Endodermal cell (in vitro differentiated cells): ENCODE data around the gene FERMT2. TPM values are rescaled to one million over a fixed set of nuclear protein-coding genes. Genes with fewer than 3 reads are reported as not detected.

ENCODE experiments used
- DNase-seq: peaks from one replicate; pipeline ENCODE4 v3.0.0-alpha.2; 2017
- H3K27ac ChIP-seq: 2 replicates; pipeline ENCODE4 v1.5.1; 2013; ENCODE audit warnings: mild to moderate bottlenecking, low read depth, low read length, moderate library complexity
- H3K27me3 ChIP-seq: 2 replicates; pipeline ENCODE4 v1.6.1; 2013; ENCODE audit warnings: mild to moderate bottlenecking, low read length, moderate library complexity; ENCODE audit not compliant: insufficient read depth, control insufficient read depth, poor library complexity, severe bottlenecking
- H3K36me3 ChIP-seq: 2 replicates; pipeline ENCODE4 v1.7.0; 2013; ENCODE audit warnings: mild to moderate bottlenecking, low read length, moderate library complexity; ENCODE audit not compliant: control insufficient read depth, insufficient read depth
- H3K4me1 ChIP-seq: one replicate; pipeline ENCODE4 v1.7.0; 2013; ENCODE audit warnings: low read length; ENCODE audit not compliant: control insufficient read depth, insufficient read depth
- H3K4me3 ChIP-seq: 2 replicates; pipeline ENCODE4 v1.5.1; 2013; ENCODE audit warnings: mild to moderate bottlenecking, low read length, moderate library complexity
- H3K9ac ChIP-seq: 2 replicates; pipeline ENCODE4 v1.6.1; 2013; ENCODE audit warnings: mild to moderate bottlenecking, low read length, moderate library complexity; ENCODE audit not compliant: poor library complexity, severe bottlenecking; ENCODE audit errors: extremely low read depth
- H3K9me3 ChIP-seq: 2 replicates; pipeline ENCODE4 v1.6.1; 2013; ENCODE audit warnings: mild to moderate bottlenecking, low read length, moderate library complexity; ENCODE audit not compliant: control insufficient read depth
- H3K27ac Mint-ChIP-seq: 2 replicates; pipeline ENCODE4 v1.8.0; 2020; ENCODE audit warnings: mixed read lengths
- H3K27me3 Mint-ChIP-seq: 2 replicates; pipeline ENCODE4 v1.8.0; 2021; ENCODE audit warnings: mild to moderate bottlenecking, mixed read lengths; ENCODE audit not compliant: insufficient read depth
- H3K36me3 Mint-ChIP-seq: 2 replicates; pipeline ENCODE4 v1.8.0; 2020; ENCODE audit warnings: low read depth, mixed read lengths
- H3K4me1 Mint-ChIP-seq: 2 replicates; pipeline ENCODE4 v1.8.0; 2020; ENCODE audit warnings: mixed read lengths
- H3K4me3 Mint-ChIP-seq: 2 replicates; pipeline ENCODE4 v1.8.0; 2020; ENCODE audit warnings: mild to moderate bottlenecking, moderate library complexity, mixed read lengths
- H3K9me3 Mint-ChIP-seq: 2 replicates; pipeline ENCODE4 v1.8.0; 2020; ENCODE audit warnings: mild to moderate bottlenecking, mixed read lengths
- WGBS, 2 experiments: methylation state at CpG; one replicate each; pipeline versions ENCODE4 v1.1.5 to v1.1.7; 2013; ENCODE audit warnings: missing lambda C conversion rate in 2 of 2, mixed read lengths in 1 of 2; ENCODE audit not compliant: insufficient coverage in 1 of 2, insufficient read length in 1 of 2; 5-methylcytosine and 5-hydroxymethylcytosine counted together
- total RNA-seq, 2 donors: library from RNA; stranded (reverse); fragmentation: NEBNext Ultra II Directional in 1 of 2; extraction: Animal tissue kit (Norgen Biotek cat#: 25700) in 1 of 2; gene quantifications; 2 replicates in 1 of 2; 3 replicates in 1 of 2; pipeline ENCODE4 v1.2.1, GENCODE V29; 2021
- TF ChIP-seq, protein P1 (sequence below): fragments of 200-600 bp; sonication (generic); conservative IDR thresholded peaks from 2 replicates; pipeline ENCODE4 v1.5.0; 2021; ENCODE audit warnings: antibody characterized with exemption, mild to moderate bottlenecking

FERMT2 gene
- total RNA-seq, 2 donors from 2014 or later: 350 to 377 TPM

DNA sequence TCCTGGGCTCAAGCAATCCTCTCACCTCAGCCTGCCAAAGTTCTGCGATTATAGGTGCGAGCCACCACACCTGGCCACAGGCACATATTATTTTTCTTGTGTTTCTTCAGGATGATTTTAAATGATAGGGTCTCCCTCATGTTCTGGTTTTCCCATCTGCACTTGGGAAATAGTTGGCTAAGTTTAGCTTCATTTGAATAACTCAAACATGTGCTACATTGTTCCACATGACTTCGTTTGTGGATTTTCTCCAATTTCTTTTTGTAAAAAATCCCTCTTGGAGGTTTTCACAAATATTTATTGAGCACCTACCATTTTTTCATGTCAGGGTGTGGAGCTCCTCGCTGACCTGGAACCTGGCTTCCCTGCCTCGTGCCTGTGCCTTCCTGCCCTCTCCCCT lies 104.3 kb downstream of the FERMT2 start:
- Mint-ChIP-seq H3K27ac (peak overlapping the region; percentile 82), H3K4me1 (peaks cover 39% of the 10 kb centered on the region), H3K4me3 (no peak overlapping the region), H3K9me3 (no peaks in the 10 kb centered on the region), H3K27me3 (no peaks in the 10 kb centered on the region), H3K36me3 (peaks cover 7% of the 10 kb centered on the region)
- H3K4me3 ChIP-seq: no peak overlapping the region
- DNase-seq: no peak
- no peaks in the 10 kb centered on the region for H3K36me3 ChIP-seq
- H3K27ac ChIP-seq: no peak overlapping the region
- H3K27me3 ChIP-seq: no peaks in the 10 kb centered on the region
- TF ChIP-seq, protein P1, sequence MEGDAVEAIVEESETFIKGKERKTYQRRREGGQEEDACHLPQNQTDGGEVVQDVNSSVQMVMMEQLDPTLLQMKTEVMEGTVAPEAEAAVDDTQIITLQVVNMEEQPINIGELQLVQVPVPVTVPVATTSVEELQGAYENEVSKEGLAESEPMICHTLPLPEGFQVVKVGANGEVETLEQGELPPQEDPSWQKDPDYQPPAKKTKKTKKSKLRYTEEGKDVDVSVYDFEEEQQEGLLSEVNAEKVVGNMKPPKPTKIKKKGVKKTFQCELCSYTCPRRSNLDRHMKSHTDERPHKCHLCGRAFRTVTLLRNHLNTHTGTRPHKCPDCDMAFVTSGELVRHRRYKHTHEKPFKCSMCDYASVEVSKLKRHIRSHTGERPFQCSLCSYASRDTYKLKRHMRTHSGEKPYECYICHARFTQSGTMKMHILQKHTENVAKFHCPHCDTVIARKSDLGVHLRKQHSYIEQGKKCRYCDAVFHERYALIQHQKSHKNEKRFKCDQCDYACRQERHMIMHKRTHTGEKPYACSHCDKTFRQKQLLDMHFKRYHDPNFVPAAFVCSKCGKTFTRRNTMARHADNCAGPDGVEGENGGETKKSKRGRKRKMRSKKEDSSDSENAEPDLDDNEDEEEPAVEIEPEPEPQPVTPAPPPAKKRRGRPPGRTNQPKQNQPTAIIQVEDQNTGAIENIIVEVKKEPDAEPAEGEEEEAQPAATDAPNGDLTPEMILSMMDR: no peak
- H3K9ac ChIP-seq: no peak overlapping the region
- H3K9me3 ChIP-seq: peaks cover 6% of the 10 kb centered on the region
- H3K4me1 ChIP-seq: peaks cover 15% of the 10 kb centered on the region
- 62 to 75% methylated on average over 3 to 5 of the region's 5 CpGs for WGBS, 2 experiments

DNA sequence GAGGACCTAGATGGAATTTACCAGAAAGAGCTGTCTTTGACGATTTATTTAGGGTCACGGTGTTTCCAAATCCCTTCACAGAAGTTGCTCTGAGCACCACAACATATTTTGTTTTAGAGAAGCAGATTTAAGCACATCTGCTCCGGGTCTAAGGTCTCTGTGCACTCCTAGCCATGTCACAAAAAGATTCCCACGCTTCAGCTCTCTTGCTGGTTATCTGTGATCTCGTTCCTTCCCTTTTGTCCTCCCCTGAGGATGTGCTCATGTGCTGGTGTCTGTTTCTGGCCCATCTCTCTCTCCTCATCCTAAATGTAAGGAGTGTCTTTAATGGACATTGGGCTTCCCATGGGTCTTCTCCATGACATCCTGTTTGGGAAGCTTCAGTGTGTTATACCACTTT lies 105.8 kb downstream of the FERMT2 start:
- H3K27ac ChIP-seq: no peak overlapping the region
- no peaks in the 10 kb centered on the region for H3K27me3 ChIP-seq
- TF ChIP-seq, protein P1: no peak
- no peaks in the 10 kb centered on the region for H3K27me3 Mint-ChIP-seq
- H3K9me3 ChIP-seq: peaks cover 1% of the 10 kb centered on the region
- H3K4me1 ChIP-seq: peaks cover 17% of the 10 kb centered on the region
- H3K9ac ChIP-seq: no peak overlapping the region
- peak overlapping the region; percentile 79 for H3K27ac Mint-ChIP-seq
- H3K4me3 Mint-ChIP-seq: no peak overlapping the region
- no peaks in the 10 kb centered on the region for H3K36me3 Mint-ChIP-seq
- peaks cover 40% of the 10 kb centered on the region for H3K4me1 Mint-ChIP-seq
- no peak for DNase-seq
- no peaks in the 10 kb centered on the region for H3K36me3 ChIP-seq
- 74 to 80% methylated on average over 2 to 5 of the region's 5 CpGs for WGBS, 2 experiments
- no peaks in the 10 kb centered on the region for H3K9me3 Mint-ChIP-seq
- no peak overlapping the region for H3K4me3 ChIP-seq

GRCh38 chr14:52844262-52845060 lies 106.4 kb downstream of the FERMT2 start:
- peaks cover 17% of the 10 kb centered on the region for H3K4me1 ChIP-seq
- H3K36me3 Mint-ChIP-seq: no peaks in the 10 kb centered on the region
- no peak overlapping the region for H3K27ac ChIP-seq
- no peak overlapping the region for H3K4me3 ChIP-seq
- H3K27me3 ChIP-seq: no peaks in the 10 kb centered on the region
- no peaks in the 10 kb centered on the region for H3K9me3 ChIP-seq
- DNase-seq: peak; percentile 67
- WGBS, 2 experiments: 56% methylated on average over 2 to 6 of the region's 6 CpGs
- peak overlapping the region; percentile 79 for H3K27ac Mint-ChIP-seq
- H3K4me1 Mint-ChIP-seq: peaks cover 40% of the 10 kb centered on the region
- TF ChIP-seq, protein P1: no peak
- no peaks in the 10 kb centered on the region for H3K36me3 ChIP-seq
- H3K9me3 Mint-ChIP-seq: peaks cover 3% of the 10 kb centered on the region
- H3K9ac ChIP-seq: no peak overlapping the region
- no peaks in the 10 kb centered on the region for H3K27me3 Mint-ChIP-seq
- no peak overlapping the region for H3K4me3 Mint-ChIP-seq
